ENCODE results near the gene OR1M1.
"Not testable (repeated sequence)": the region's sequence is repeated elsewhere in the genome, so short reads cannot be mapped to it uniquely, and the experiment has no call there.

The OR1M1 gene

GRCh38 chr19:9086761-9087160, at the start of gene OR1M1:
OR1M1 (plus strand) TSS chr19:9087061; CDS start chr19:9093245, 6,184 bp downstream.
- DNase-seq, result no peak

DNA sequence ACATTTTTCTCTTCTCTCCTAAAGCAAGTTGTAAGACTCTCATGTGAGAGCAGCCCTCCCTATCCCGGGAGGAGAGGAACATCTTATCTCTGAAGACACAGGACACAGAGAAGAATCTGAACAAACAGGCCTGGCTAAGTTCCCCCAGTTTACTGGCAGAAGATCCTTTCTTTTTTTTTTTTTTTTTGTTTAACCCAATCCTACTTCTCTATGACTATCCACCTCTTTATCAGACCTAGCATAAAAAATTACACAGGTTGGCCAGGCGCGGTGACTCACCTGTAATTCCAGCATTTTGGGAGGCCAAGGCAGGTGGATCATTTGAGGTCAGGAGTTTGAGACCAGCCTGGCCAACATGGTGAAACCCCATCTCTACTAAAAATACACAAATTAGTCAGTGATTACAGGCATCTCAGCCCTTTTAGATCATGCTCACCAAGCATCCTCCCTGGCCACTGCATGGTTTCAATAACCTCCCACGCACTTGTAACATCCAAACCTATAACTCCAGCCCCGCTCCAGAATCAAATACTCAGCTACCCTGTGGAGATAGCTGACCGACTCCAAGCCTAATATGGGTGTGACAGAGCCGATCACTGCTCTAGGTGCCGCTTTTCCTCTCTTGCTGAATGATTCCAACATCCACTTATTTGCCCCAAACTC, 49.3 kb upstream of the OR1M1 start:
- no peak for DNase-seq

GRCh38 chr19:9039728-9040127, 47.1 kb upstream of the OR1M1 start:
- no peak for DNase-seq

GRCh38 chr19:9040131-9040530, 46.7 kb upstream of the OR1M1 start:
- DNase-seq, result no peak

DNA sequence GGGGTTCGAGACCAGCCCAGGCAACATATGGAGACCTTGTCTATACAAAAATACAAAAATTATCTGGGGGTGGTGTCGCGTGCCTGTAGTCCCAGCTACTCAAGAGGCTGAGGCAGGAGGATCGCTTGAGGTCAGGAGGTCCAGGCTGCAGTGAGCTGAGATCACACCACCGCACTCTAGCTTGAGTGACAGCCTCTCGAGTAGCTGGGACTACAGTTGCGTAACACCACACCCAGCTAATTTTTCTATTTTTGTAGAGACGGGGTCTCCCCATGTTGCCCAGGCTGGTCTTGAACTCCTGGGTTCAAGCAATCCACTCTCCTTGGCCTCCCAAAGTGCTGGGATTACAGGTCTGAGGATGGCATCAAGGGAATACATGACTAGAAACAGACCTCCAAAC, 45.8 kb upstream of the OR1M1 start:
- no peak for DNase-seq

DNA sequence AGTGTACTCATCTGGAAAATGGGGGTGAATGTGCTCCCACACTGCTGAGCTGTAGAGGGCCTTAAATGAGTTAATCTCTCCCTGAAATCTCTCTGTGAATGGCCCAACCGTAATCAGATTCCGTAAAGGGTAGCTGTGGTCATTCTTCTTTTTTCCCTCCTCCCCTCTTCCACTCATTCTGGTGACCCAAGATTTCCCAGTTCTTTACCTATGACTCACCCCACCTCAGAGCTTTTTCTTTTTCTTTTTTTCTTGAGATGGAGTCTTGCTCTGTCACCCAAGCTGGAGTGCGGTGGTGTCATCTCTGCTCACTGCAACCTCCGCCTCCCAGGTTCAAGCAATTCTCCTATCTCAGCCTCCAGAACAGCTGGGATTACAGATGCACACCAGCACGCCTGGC, 43.3 kb upstream of the OR1M1 start:
- no peak for DNase-seq

DNA sequence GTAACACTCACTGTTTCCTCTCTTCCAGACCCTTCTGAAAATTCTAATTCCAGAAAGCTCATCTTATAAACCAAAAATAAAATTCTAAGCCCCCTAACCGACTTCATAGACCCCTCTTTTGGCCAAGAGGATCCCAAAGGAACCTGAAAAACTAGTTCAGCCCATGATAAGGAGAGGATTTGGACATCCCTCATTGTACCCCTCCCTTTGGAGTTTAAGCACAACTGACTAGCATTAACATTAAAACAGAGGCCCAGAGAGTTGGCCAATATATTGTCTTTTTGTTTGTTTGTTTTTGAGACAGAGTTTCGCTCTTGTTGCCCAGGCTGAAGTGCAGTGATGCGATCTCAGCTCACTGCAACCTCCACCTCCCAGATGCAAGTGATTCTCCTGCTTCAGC, 42.4 kb upstream of the OR1M1 start:
- no peak for DNase-seq

DNA sequence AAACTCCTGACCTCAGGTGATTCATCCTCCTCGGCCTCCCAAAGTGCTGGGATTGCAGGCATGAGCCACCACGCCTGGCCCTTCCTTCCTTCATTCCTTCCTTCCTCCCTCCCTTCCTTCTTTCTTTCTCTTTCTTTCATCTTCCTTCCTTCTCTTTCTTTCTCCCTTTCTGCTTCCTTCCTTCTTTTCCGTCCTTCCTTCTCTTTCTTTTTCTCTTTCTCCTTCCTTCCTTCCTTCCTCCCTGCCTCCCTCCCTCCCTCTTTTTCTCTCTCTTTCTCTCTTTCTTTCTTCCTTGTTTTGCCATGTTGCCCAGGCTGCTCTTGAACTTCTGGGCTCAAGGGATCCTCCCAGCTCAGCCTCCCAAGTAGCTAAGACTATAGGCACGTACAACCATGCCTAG, 40.2 kb upstream of the OR1M1 start:
- DNase-seq, result no peak

- no peak for DNase-seq
Measured at GRCh38 chr19:9052894-9053293, 34.0 kb upstream of the OR1M1 start.

DNA sequence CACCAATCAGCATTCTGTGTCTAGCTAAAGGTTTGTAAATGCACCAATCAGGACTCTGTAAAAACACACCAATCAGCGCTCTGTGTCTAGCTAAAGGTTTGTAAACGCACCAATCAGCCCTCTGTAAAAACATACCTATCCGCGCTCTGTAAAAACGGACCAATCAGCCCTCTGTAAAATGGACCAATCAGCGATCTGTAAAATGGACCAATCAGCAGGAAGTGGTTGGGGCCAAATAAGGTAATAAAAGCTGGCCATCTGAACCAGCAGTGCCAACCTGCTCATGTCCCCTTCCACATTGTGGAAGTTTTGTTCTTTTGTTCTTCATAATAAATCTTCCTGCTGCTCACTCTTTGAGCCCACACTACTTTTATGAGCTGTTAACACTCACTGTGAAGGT, 33.2 kb upstream of the OR1M1 start:
- DNase-seq, result not testable (repeated sequence)

DNA sequence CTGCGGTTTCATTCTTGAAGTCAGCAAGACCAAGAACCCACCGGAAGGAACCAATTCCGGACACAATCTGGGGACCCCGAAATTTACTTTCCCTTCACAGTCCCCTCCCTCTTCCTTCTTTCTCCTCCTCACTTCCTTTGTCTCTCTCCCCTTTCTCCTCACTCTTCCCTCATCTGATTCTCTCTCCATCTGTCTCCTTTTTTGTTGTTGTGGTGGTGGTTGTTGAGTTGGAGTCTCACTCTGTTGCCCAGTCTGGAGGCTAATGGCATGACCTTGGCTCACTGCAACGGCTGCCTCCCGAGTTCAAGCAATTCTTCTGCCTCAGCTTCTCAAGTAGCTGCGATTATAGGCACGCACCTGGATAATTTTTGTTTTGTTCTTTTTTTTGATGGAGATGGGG, 32.7 kb upstream of the OR1M1 start:
- DNase-seq, result no peak

DNA sequence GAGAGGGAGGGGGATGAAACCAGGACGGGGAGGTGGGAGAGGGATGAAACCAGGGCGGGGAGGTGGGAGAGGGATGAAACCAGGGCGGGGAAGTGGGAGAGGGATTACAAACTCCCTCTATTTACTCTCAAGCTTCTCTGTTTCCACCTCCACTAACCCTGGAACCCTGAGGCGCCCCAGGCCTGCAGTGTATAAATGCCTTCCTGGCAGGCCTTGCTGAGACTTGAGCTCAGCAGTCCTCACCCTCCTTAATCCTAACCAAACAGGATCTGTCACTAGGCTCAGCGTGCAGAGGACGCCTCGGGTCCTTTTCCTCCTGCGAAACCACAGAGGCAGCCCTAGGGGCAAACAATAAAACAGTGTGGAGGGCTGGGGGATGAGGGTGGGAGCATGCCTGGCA, 32.1 kb upstream of the OR1M1 start:
- DNase-seq, result no peak

- DNase-seq, result not testable (repeated sequence)
Measured at GRCh38 chr19:9056131-9056530, 30.7 kb upstream of the OR1M1 start.

- DNase-seq, result no peak
Measured at GRCh38 chr19:9057505-9058258, 29.2 kb upstream of the OR1M1 start.

DNA sequence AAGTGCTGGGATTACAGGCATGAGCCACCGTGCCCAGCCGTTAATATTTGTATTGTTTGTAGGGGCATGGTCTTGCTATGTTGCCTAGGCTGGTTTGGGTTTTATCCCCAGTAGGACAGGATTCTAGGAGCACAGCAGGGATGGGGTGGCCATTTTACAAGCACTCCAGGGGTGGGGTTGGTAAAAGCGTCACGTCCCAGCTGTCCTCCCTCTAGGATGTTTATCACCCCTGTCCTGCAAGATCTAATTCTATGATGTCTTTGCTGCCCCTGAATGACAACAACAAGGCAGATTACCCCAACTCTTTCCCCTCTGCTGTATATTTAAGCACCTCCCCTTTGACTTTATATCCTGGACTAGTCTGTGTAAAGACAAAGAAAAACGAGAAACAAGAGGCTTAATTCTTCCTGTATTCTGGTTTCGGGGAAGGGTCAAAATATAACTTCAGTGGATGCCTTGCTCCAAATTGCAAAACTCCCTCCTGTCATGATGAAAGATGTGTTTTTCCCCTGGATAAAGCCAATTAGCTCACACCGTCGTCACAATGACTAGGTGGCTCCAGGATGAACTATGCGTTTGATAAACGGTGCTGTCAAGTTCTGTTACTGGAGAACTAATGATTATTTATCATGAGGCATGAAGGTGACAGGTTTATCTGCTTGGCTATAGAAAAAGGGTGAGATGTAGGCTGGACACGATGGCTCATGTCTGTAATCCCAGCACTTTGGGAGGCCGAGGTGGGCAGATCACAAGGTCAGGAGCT, 27.8 kb upstream of the OR1M1 start:
- DNase-seq, result no peak

DNA sequence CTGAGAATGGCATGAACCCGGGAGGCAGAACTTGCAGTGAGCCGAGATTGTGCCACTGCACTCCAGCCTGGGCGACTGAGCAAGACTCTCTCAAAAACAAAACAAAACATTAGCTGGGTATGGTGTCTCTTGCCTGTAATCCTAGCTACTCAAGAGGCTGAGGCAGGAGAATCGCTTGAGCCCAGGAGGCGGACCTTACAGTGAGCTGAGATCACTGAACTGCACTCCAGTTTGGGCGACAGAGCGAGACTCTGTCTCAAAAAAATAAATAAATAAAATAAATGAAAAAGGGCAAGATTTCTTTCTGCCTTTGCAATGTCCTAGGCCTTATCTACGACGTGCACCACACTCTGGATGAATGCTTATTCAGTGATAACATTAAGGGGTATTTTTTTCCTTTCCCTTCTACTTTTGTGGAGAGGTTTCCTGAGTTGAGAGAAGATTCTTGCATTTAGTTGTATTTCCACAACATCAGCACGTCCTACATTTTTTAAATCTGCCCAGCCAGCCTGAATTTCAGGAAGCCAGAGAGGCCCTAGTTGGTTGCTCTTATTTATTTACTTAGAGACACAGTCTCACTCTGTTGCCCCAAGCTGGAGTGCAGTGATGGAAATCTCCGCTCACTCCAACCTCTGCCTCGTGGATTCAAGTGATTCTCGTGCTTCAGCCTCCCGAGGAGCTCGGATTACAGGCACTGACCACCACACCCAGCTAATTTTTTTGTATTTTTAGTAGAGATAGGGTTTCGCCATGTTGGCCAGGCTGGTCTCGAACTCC, 26.1 kb upstream of the OR1M1 start:
- no peak for DNase-seq

GRCh38 chr19:9061879-9062278, 25.0 kb upstream of the OR1M1 start:
- no peak for DNase-seq

GRCh38 chr19:9065457-9066014, 21.3 kb upstream of the OR1M1 start:
- no peak for DNase-seq

DNA sequence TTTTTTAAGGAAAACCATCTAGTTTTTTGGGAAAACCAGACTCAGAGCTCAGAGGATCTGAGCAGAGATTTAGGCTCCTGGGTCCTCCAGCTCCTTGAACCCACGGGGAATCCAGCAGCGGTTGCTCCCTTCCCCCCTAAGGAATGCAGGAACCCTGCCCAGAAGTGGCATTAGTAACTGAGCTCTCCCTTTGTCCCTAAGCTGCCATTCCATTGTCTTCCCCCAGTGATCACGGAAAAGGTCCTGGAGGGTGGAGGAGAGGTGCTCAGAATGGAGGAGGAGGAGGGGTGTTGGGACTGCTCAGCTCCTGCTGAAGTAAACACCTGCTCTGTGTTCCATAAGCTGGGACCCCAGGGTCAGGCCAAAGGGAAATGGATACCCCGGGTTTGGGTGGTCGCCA, 16.8 kb upstream of the OR1M1 start:
- DNase-seq, result no peak

DNA sequence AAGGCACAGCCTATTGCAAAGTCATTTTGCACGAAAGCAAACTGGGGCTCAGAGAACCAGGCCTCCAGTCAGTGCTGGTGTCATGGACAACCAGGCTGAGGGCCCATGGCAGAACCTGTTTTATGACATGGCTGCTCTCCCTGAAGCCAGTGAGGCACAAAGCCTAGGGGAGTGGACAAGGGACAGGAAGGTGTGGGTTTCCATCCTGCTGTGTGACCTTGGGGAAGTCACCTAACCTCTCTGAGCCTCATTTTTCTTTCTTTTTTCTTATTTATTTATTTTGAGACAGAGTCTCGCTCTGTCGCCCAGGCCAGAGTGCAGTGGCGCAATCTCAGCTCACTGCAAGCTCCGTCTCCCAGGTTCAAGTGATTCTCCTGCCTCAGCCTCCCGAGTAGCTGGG, 15.1 kb upstream of the OR1M1 start:
- DNase-seq, result not testable (repeated sequence)

- no peak for DNase-seq
Measured at GRCh38 chr19:9073806-9074205, 13.1 kb upstream of the OR1M1 start.

DNA sequence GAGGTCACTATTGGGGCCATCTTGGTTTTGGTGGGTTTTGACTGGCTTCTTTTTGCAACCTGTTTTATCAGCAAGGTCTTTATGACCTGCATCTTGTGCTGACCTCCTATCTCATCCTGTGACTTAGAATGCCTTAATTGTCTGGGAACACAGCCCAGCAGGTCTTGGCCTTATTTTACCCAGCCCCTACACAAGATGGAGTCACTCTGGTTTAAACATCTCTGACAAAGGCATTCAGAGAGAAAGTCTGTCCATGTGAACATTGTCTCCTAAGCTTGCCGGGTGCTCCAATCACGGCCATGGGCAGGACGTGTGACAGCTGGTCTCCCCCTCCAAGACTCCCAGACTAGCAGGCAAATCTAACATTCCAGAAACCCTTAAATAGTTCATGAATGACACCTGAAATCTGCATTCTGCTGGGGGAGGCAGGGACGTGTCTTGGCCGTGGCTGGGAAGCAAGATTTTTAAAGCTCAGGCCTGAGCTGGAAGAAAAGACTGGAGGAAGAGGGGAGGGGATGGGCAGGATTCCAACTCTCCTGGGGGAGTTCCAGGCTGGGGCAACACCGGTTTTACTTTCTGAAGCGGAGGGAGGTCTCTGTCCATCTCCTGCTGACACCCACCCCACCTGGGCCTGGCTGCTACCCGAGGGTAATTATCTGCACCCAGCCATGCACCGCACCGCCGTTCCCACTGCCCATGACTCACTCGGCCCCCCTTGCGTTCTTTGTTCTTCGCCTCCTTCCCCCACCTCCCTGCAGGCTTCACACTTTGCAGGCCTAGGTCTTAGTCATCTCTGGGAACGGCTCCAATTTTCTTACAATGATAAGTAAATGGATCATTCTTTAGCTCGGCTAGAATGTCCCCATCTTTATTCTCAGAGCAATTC, 11.6 kb upstream of the OR1M1 start:
- no peak for DNase-seq

Data from NCI-H1694 (cell line).